T47D (cell line): ENCODE data around the gene SKI.
"Not testable (repeated sequence)": the region's sequence is repeated elsewhere in the genome, so short reads cannot be mapped to it uniquely, and the experiment has no call there.

ENCODE experiments used
- DNase-seq, 2 experiments: peaks; one replicate each; pipeline versions ENCODE4 v3.0.0 to v3.0.0-alpha.2; 2011 to 2012; ENCODE audit warnings: low read depth in 1 of 2, low spot score in 1 of 2
- JUND ChIP-seq: IDR thresholded peaks from 2 replicates; pipeline ENCODE4 v1.6.1; 2012; ENCODE audit warnings: low read depth
- in situ Hi-C: cut with HindIII; loops from 2 replicates; pipeline ENCODE4 v1.10.0; 2016; ENCODE audit warnings: low sequenced_read_pairs, low pct_unique_long_range_greater_than_20kb

Gene SKI

GRCh38 chr1:2327841-2328240, 99.7 kb downstream of the SKI start:
- no peak for TF ChIP-seq JUND
- in situ Hi-C loops = no loop called here
- no peak for DNase-seq

- no peak for TF ChIP-seq JUND
- in situ Hi-C loops = no loop called here
- DNase-seq = no peak
These were observed 100.7 kb downstream of the SKI start for GRCh38 chr1:2328676-2329455.

- DNase-seq = no peak
- in situ Hi-C loops = no loop called here
- TF ChIP-seq JUND = no peak
These were observed 101.9 kb downstream of the SKI start for GRCh38 chr1:2330035-2330434.

GRCh38 chr1:2330519-2331199, 102.5 kb downstream of the SKI start:
- in situ Hi-C loops = no loop called here
- no peak for TF ChIP-seq JUND
- no peak for DNase-seq

GRCh38 chr1:2331200-2331544, 103.1 kb downstream of the SKI start:
- no peak for DNase-seq
- no peak for TF ChIP-seq JUND
- in situ Hi-C loops = no loop called here

GRCh38 chr1:2331580-2331979, 103.5 kb downstream of the SKI start:
- DNase-seq, in situ Hi-C loops: not testable (repeated sequence)

GRCh38 chr1:2334366-2334765, 106.2 kb downstream of the SKI start:
- in situ Hi-C loops = no loop called here
- no peak for DNase-seq
- TF ChIP-seq JUND = no peak

GRCh38 chr1:2334883-2335534, 106.9 kb downstream of the SKI start:
- in situ Hi-C loops = no loop called here
- TF ChIP-seq JUND = no peak
- DNase-seq = no peak

- in situ Hi-C loops = no loop called here
- DNase-seq = no peak
- TF ChIP-seq JUND = no peak
These were observed 107.8 kb downstream of the SKI start for GRCh38 chr1:2335721-2336455.

GRCh38 chr1:2336499-2336898, 108.4 kb downstream of the SKI start:
- DNase-seq = no peak
- TF ChIP-seq JUND = no peak
- in situ Hi-C loops = no loop called here

GRCh38 chr1:2337081-2337480, 109.0 kb downstream of the SKI start:
- in situ Hi-C loops = no loop called here
- DNase-seq = no peak
- no peak for TF ChIP-seq JUND

GRCh38 chr1:2337501-2337900, 109.4 kb downstream of the SKI start:
- in situ Hi-C loops = no loop called here
- no peak for TF ChIP-seq JUND
- DNase-seq = no peak
